Hair follicular keratinocyte (primary cell): ENCODE results near the gene TOMM40L. TPM values are rescaled to one million over a fixed set of nuclear protein-coding genes. Genes with fewer than 3 reads are reported as not detected.

ENCODE experiments used
- total RNA-seq: library from RNA; depleted of rRNA; stranded (reverse); fragments of >200 nt; gene quantifications from 2 replicates; pipeline ENCODE4 v1.2.3, GENCODE V29; 2015

Gene TOMM40L
- 10.1 and 16.2 TPM in 2 replicates for total RNA-seq

GRCh38 chr1:161225534-161226319 lies at the start of gene TOMM40L:
Gene TOMM40L, plus strand, starts transcription at chr1:161226060. Its CDS starts 430 bp downstream, at chr1:161226490.

GRCh38 chr1:161177112-161177935 lies 48.5 kb upstream of the TOMM40L start, which contains the start of gene B4GALT3:
Gene B4GALT3, minus strand, starts transcription at chr1:161177507. Its CDS starts 1,447 bp downstream, at chr1:161176060.

GRCh38 chr1:161198897-161199431 lies 26.9 kb upstream of the TOMM40L start, which contains the start of gene ADAMTS4:
Gene ADAMTS4, minus strand, starts transcription at chr1:161199054. Its CDS starts 427 bp downstream, at chr1:161198627.

GRCh38 chr1:161201836-161202712 lies 23.8 kb upstream of the TOMM40L start, which contains the start of gene NDUFS2:
Gene NDUFS2, plus strand, starts transcription at chr1:161202367. Its CDS starts 19 bp downstream, at chr1:161202386.

GRCh38 chr1:161215076-161215475 lies 10.8 kb upstream of the TOMM40L start, which contains the start of gene FCER1G:
Gene FCER1G, plus strand, starts transcription at chr1:161215295. Its CDS starts 27 bp downstream, at chr1:161215322.

GRCh38 chr1:161238039-161238473 lies 12.2 kb downstream of the TOMM40L start, which contains the start of gene NR1I3:
Gene NR1I3, minus strand, starts transcription at chr1:161238203. Its CDS starts 1,638 bp downstream, at chr1:161236565.

GRCh38 chr1:161258439-161259344 lies 32.8 kb downstream of the TOMM40L start, which contains the start of gene PCP4L1:
Gene PCP4L1, plus strand, starts transcription at chr1:161258745. Its CDS starts 230 bp downstream, at chr1:161258975.

Other genes with a start within 250 kb of the TOMM40L start
- gene F11R, start 204.9 kb upstream of the TOMM40L start, total RNA-seq = 97.3 and 126 TPM in 2 replicates
- gene TSTD1, start 187.1 kb upstream of the TOMM40L start, total RNA-seq = 123 and 299 TPM in 2 replicates
- 20.1 and 30.0 TPM in 2 replicates for gene USF1, start 180.1 kb upstream of the TOMM40L start, total RNA-seq
- not detected in 2 replicates for gene ARHGAP30, start 156.2 kb upstream of the TOMM40L start, total RNA-seq
- 0.23 and 2.9 TPM in 2 replicates for gene NECTIN4, start 136.5 kb upstream of the TOMM40L start, total RNA-seq
- 0.68 and 2.7 TPM in 2 replicates for gene KLHDC9, start 127.7 kb upstream of the TOMM40L start, total RNA-seq
- gene PFDN2, start 108.0 kb upstream of the TOMM40L start, total RNA-seq = 71.9 and 125 TPM in 2 replicates
- gene NIT1, start 108.0 kb upstream of the TOMM40L start, total RNA-seq = 39.4 and 42.0 TPM in 2 replicates
- gene DEDD, start 93.4 kb upstream of the TOMM40L start, total RNA-seq = 21.9 and 23.2 TPM in 2 replicates
- gene UFC1, start 72.1 kb upstream of the TOMM40L start, total RNA-seq = 48.9 and 74.6 TPM in 2 replicates
- 7.7 and 8.5 TPM in 2 replicates for gene USP21, start 66.6 kb upstream of the TOMM40L start, total RNA-seq
- 8.4 and 18.0 TPM in 2 replicates for gene PPOX, start 59.6 kb upstream of the TOMM40L start, total RNA-seq
- gene B4GALT3, start 48.6 kb upstream of the TOMM40L start, total RNA-seq = 36.7 TPM in 2 replicates
- 0.08 and 1.5 TPM in 2 replicates for gene ADAMTS4, start 27.0 kb upstream of the TOMM40L start, total RNA-seq
- gene NDUFS2, start 23.7 kb upstream of the TOMM40L start, total RNA-seq = 120 and 122 TPM in 2 replicates
- 0.70 TPM in 1 of 2 replicates, not detected in the other for gene FCER1G, start 10.8 kb upstream of the TOMM40L start, total RNA-seq
- not detected in 2 replicates for gene APOA2, start 2.4 kb upstream of the TOMM40L start, total RNA-seq
- gene NR1I3, start 12.1 kb downstream of the TOMM40L start, total RNA-seq = not detected in 2 replicates
- not detected in 2 replicates for gene PCP4L1, start 32.7 kb downstream of the TOMM40L start, total RNA-seq
- gene MPZ, start 83.9 kb downstream of the TOMM40L start, total RNA-seq = 0.61 and 0.86 TPM in 2 replicates
- 29.3 and 39.3 TPM in 2 replicates for gene SDHC, start 88.3 kb downstream of the TOMM40L start, total RNA-seq
- not detected in 2 replicates for gene CFAP126, start 141.8 kb downstream of the TOMM40L start, total RNA-seq